HG02798 (cell line): ENCODE data around the gene TCEANC.

Experiments
- ATAC-seq: cut with Tn5 transposase; IDR thresholded peaks from one replicate; pipeline ENCODE4 v1.9.1; 2021; ENCODE audit warnings: mild to moderate bottlenecking; ENCODE audit not compliant: unreplicated experiment, poor library complexity

The TCEANC gene

DNA sequence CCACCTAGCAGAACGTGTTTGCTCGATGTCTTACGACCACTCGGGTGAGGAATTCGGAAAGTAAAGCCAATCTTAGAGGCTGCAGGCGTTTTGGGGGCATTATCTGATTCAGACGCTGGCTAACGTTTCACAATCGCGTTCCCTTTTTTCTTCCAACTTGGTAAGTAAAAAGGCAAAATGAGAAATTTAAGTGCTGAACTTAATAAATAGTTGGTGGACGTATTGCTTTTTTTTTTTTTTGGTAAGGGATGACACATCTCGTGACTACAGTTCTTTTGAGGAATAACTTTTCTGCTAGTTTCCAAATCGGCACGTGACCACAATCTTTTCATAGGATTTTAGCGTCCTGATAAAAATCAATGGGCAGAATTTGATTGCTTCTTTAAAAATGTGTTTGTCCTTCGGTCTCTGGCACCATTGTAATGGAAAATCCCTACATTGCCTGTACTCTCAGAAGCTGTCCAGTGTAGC is 36.8 kb downstream of the TCEANC start:
- ATAC-seq = no peak

DNA sequence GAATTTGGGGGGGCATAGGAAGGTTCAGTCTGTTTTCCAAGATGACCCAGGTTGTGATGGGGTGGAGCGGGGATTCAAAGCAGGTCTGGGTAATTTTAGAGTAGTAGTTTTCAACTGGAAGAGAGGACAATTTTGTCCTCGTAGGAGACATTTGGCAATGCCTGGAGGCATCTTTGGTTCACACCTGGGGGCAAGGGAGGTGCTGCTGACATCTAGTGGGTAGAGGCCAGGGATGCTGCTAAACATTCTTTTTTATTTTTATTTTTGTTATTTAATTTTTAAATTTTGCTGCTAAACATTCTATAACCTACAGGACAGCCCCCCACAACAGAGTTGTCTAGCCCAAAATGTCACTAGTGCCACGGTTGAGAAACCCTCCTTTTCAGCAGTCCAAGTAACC is 37.9 kb downstream of the TCEANC start:
- no peak for ATAC-seq

DNA sequence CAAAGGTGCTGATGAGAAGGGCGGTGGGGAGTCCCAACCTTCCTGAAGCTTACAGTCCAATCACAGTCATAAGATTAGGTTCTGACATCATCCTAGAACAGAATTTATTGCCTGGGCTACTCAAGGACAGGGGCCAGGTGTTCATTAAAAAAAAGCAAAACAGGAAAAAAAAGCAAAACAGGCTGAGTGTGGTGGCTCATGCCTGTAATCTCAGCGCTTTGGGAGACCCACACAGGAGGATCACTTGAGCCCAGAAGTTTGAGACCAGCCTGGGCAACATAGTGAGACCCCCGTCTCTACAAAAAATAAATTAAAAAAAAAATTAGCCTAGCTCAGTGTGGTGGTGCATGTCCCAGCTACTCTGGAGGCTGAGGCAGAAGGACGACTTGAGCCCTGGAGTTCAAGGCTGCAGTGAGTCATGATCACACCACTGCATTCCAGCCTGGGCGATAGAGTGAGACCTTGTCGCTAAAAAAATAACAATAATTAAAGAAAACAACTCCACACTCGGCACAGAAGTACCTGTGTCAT is 39.0 kb downstream of the TCEANC start:
- no peak for ATAC-seq

DNA sequence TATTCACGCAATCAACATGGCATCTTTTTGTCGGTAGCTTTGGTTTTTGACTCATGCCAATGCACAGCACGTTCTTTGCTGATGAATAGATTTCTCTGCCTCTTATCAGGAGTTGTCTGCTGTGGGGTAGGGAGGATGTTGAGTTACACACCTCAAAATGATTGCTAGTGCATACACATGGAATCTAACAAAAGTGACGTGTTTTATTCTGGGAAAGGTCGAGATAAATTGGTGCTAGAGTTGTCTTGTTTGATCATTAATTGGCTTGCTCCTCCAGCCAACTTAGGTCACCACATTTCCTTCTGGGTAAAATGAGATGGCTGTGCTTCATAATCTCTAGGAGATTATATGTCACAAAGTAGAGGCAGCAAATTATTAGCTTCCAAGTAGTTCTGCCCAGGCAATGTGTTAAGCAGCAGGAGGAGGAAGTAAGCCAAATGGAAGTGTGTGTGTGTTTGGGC is 39.9 kb downstream of the TCEANC start:
- ATAC-seq = no peak

DNA sequence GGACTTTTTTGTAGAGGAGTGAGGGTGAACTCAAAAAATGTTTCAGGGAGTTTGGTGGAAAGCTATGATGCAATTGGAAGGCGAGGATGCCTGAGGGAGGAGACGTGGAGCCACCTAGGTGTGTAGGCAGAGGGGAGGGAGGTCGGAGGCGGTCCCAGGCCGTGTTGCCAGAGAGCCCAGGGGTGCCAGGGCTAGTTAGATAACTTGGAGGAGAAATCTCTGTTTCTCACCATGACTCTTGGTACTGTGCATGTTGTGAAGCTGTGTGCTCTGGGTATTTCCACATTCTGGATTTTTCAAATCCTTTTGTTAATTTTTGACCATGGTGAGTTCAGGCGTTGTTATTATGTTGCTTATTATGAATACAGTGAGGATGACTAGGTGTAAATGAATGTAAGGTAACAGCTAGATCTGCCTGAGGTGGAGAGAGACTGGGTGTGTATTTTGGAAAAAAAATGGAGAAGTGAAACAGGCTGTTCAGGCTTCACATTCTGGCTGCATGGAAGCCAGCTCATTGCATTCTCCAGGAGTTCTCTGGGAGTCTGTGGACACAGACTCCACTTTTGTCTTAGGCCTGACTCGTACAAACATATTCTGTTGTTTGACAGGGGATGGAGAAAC is 40.5 kb downstream of the TCEANC start:
- no peak for ATAC-seq

- no peak for ATAC-seq
These were observed 41.4 kb downstream of the TCEANC start for GRCh38 chrX:13694359-13694758.

- no peak for ATAC-seq
These were observed 42.0 kb downstream of the TCEANC start for GRCh38 chrX:13694983-13695382.

DNA sequence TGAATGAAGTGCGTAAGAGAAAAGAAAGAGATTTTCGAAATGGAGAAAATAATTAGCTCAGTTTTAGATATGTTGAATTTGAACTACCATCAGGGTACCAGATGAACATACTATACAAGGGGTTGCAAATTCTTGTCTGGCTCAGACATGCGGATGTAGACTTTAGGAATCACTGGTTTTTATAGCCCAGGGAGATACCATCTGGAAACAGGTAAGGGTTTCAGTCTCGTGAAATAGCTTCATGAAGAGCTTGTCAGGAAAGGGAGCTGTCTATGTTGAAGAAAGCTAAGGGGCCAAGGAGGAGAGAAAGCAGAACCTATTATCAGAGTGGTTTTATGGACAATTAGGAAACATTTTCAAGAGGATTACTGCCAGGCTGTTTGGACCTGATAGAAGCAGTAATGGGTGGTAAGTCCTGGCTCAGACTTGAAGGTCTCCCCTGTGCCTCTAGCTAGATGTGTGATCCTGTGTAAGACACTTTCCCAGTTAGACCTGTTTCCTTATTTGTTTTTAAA is 42.7 kb downstream of the TCEANC start:
- no peak for ATAC-seq

DNA sequence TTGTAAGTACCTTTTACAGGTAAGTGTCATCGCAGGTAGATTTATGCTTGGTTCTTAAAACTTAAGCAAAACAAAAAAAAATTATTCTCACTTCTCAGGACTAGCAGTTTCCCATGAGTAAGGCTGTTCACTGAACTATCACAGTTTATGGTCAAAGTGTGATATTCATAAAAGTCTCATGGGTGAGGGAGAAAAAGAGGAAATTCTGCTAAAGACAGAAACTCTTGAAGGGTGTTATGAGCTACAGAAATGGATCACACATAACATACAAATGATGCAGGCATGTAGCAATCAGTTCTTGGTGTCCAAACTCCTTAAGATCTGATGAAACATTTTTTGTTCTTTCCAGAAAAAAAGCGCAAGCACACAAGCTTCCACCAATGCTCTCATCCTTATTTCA is 44.5 kb downstream of the TCEANC start:
- peak; percentile 69 for ATAC-seq

GRCh38 chrX:13697976-13698375 is 45.0 kb downstream of the TCEANC start:
- ATAC-seq = peak; percentile 3

DNA sequence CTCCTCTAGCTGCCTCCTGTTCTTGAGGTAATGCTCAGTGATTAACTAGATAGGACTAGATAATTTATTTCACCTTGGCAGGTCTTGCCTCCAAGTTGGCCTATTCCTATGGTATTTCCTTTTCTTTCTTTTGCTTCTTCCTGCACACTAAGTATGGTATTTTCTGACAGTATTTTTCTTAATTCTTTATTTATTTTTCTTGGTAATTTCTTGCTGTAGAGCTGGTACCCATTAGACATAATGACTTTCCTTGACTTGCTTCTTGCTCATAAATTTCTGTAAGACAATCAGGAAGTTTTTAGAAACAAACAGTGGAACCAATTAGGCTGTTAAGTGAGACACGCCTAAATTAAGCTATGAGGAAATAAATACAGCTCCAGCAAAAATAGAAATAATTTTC is 45.5 kb downstream of the TCEANC start:
- no peak for ATAC-seq

- no peak for ATAC-seq
These were observed 46.4 kb downstream of the TCEANC start for GRCh38 chrX:13699183-13699826.

DNA sequence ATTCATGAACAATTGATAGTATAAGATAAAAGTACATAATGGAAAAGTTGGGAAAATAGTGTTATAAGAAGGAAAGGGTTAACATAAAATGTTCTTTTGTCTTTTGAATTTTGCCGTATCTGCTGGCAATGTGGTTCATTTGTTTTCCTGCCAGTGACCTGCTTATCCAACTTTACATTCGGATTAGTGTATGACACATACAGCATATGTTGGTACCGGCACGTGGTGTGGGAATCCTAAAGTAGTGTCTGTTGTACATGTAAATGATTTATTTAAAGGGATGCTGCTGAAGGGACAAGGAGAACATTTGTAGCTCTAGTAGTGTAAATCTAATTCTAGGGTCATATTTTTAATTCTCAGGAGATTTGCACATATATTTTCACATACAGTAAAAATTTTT is 47.4 kb downstream of the TCEANC start:
- ATAC-seq = no peak

- no peak for ATAC-seq
These were observed 49.3 kb downstream of the TCEANC start for GRCh38 chrX:13702111-13702789.

DNA sequence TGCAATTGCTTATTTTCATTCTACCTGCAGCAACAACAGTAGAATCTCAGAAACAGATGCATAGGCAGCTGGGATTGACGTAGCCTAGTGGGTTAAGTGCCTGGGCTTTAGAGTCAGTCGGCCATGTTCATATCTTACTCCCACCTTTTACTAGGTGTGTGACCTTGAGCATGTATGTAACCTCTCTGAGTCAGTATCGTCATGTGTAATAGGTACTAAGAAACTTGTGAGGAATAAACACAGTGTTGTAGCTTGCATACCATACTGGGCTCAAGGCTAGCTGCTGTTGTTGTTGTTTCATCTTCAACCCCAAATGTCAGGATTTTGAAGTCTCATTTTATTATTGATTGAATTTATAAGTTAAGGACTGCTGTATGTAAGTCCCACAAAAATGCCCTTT is 50.2 kb downstream of the TCEANC start:
- ATAC-seq = no peak

DNA sequence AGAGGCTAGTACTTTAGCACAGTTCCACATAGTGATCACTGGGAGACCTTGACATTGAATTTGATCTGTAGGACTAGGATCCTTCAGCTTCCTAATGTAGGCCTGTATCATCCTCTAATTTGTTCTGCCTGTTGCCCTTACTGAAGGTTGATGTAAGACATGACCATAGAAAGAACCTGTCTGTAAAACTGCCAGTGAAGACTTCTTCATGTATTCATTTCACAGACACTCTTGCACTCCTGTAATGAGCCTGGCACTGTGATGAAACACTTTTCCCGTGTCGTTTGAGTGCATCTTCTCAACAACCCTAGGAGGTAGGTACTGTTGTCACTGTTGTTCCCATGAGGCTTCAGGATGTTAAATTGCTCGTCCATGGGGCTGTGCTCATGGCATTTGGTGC is 50.6 kb downstream of the TCEANC start:
- no peak for ATAC-seq

DNA sequence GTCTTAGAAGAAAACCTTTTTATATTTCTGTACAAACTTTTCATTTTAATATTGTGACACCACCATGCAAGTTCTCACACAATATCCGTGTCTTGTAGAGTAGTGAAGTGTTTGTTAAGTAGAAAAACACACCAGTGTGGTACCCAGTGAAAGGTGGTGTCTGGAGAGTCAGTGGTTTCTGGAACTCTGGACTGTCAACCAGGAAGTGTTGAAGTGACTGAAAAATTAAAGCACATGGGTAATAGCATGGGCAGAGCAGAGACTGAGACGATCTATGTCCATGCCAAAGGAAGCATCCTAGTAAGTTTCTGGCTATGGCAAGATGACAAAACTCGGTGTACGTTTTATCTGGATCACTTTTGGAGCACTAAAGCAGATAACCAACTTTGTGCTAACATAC is 58.2 kb downstream of the TCEANC start:
- ATAC-seq = no peak
